SH-SY5Y (cell line): ENCODE data around the gene NT5M.

Source experiments
- GATA2 ChIP-seq: IDR thresholded peaks from 2 replicates; pipeline ENCODE4 v1.6.1; 2011; ENCODE audit warnings: mild to moderate bottlenecking, low read depth, low read length
- GATA3 ChIP-seq: IDR thresholded peaks from 2 replicates; pipeline ENCODE4 v1.6.1; 2011; ENCODE audit warnings: low read depth, mild to moderate bottlenecking, low read length, moderate library complexity

GRCh38 chr17:17351356-17351891, 48.3 kb downstream of the NT5M start:
- TF ChIP-seq GATA2 (no peak), GATA3 (no peak)
